Fibroblast of skin of back (primary cell): ENCODE results near the gene MESD.

Experiments
- DNase-seq: peaks from one replicate; pipeline ENCODE4 v3.0.0-alpha.2; 2013

The MESD gene

DNA sequence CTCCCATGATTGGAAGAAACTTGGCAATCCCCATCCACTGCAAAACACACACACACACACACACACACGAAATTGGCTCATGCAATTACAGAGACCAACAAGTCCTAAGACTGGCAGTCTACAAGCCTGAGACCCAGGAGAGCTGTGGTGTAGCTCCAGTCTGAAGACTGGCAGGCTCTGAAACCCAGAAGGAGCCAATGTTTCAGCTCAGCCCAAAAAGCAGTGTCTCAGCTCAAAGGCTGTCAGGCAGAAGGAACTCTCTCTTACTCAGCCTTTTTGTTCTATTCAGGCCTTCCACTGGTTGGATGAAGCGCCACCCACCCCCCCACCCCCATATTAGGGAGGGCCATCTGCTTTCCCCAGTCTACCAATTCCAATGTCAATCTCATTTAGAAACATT, 32.1 kb downstream of the MESD start:
- no peak for DNase-seq

GRCh38 chr15:80955571-80956452, 33.8 kb downstream of the MESD start:
- DNase-seq, result peak; percentile 94

- no peak for DNase-seq
Observed at GRCh38 chr15:80953953-80954778, 35.5 kb downstream of the MESD start.

GRCh38 chr15:80953001-80953952, 36.3 kb downstream of the MESD start:
- DNase-seq, result no peak

DNA sequence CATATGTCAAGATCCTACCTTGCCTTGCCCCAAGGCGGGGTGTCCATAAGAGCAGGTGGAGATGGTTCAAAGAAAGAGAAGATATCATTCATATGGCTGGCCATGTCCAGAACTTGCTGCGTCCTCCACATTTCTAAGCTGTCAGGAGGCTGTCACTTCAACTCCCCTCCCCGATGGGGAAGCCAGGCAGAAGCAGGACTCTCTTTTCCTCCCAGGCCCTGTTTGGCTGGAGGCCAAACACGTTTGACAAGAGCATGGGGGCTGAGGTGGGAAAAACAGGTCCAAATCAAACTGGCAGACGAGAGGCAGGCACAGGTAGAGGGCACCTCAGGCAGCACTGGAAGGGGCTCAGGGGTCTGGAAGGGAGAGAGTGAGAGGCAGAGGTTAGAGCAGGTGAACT, 37.7 kb downstream of the MESD start:
- DNase-seq, result no peak

GRCh38 chr15:80950291-80951078, 39.1 kb downstream of the MESD start:
- no peak for DNase-seq

DNA sequence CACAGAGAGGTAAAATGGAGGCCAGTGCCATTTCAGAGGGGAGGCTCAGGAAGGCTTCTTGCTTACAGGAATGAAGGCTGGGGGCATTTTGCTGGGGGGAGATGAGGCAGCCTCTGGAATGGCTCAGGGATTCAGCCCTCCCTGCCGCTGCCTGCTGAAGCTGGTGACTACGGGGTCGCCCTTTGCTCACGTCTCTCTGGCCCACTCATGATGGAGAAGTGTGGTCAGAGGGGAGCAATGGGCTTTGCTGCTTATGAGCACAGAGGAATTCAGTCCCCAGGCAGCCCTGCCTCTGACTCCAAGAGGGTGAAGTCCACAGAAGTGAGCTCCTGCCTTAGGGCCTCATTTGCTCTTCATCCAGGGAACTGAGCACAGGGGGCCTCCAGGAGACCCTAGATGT, 39.9 kb downstream of the MESD start:
- DNase-seq, result no peak

GRCh38 chr15:80948651-80949292, 40.8 kb downstream of the MESD start:
- DNase-seq, result no peak

- DNase-seq, result no peak
Observed at GRCh38 chr15:80946576-80946975, 43.0 kb downstream of the MESD start.

GRCh38 chr15:80945605-80946004, 44.0 kb downstream of the MESD start:
- peak; percentile 30 for DNase-seq

- DNase-seq, result no peak
Observed at GRCh38 chr15:80944818-80945217, 44.8 kb downstream of the MESD start.

DNA sequence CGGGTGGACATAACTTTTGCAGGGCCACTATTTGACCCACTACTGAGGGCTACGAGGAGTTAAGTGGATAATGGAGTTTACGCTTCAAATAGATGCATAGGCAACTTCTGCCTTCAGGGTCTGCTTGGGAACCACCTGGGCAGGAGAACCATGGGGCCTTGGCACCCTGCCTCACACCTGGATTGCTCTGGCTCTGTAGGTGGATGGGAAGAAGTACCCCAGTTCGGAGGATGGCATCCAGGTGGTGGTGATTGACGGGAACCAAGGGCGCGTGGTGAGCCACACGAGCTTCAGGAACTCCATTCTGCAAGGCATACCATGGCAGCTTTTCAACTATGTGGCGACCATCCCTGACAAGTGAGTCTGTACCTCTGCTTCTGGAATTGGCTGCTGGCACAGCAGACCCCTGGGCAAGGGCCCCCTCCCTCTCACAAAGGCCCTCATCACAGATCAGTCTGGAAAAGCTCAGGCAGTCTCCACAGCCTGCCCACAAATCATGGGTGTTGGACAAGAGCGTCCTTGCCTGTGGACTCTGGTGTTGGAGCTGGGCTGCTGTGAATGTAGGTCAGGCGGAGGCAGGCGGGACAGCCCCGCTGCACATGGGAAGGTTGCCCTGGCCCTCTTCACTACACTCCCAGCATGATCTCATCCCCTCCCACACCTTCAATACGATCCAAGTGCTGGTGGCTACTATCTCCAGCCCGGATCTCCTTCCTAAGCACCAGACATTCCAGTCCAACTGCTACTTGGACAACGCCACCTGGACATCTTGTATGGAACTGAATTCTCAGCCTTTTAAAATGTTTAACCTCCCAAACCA, 46.7 kb downstream of the MESD start:
- no peak for DNase-seq

- DNase-seq, result no peak
Observed at GRCh38 chr15:80942266-80942665, 47.4 kb downstream of the MESD start.

DNA sequence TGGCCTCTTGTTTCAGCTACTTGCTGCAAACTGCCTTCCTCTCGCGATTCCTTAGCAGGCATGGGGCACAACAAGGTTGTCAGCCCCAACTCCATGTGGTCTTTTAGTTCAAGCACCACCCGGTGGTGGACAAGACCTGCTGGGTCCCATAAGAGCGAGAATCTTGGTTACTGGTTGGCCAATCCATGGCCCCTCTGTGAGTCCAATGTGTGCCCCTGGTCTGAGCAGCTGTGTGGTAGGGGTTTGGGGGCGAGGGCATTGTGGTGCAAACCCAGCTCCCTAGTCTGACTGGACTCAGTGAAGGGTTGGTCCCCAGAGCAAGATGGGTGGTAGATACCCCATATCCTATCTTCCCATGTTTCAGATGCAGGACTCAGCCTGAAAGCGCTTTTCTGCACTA, 48.8 kb downstream of the MESD start:
- no peak for DNase-seq

DNA sequence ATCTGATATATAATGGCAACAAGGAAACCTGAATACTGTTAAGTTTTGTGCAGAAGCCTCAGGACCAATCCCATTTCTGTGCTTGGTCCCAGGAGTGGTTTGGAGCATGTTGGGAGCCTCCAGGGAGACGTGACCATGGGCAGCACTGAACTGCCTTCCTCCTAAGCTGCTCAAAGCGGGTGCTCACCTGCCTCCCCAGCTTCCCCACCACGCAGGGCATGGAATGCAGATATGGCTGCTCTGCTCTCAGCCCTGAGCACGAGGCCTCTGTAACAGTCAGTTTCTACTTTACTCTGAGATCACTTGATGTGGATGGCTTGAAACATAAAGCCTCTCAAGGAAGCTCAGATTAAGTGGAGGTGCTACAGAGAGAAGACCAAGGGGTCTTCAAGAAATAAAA, 49.3 kb downstream of the MESD start:
- DNase-seq, result no peak

GRCh38 chr15:80939216-80939615, 50.4 kb downstream of the MESD start:
- no peak for DNase-seq

GRCh38 chr15:80937718-80938117, 51.9 kb downstream of the MESD start:
- DNase-seq, result no peak

- no peak for DNase-seq
Observed at GRCh38 chr15:80936288-80937078, 53.1 kb downstream of the MESD start.

- peak; percentile 68 for DNase-seq
Observed at GRCh38 chr15:80934761-80935221, 54.8 kb downstream of the MESD start.
